ENCODE results near the gene TRIOBP. TPM values are rescaled to one million over a fixed set of nuclear protein-coding genes. Genes with fewer than 3 reads are reported as not detected.
A peak's percentile ranks its signal among the peaks of the same experiment; 100 is the strongest.

The TRIOBP gene
- total and polyA plus RNA-seq, 7 donors: 19.1 to 42.7 (median 24.6) TPM

- ATAC-seq: no peak
- peak overlapping the region; percentile 79 for H3K4me3 ChIP-seq
- intact Hi-C loops (cut with DNase I): no loop called here
- H3K27me3 ChIP-seq (ENCODE audit: insufficient read depth in 3 of 3, low read length in 2 of 3): no peaks in the 10 kb centered on the region
- whole genome bisulfite sequencing, 3 donors: 20 to 27% (median 20%) methylated on average over 14 to 16 of the region's 16 CpGs
- H3K9me3 ChIP-seq: no peaks in the 10 kb centered on the region
- peaks cover 43% of the 10 kb centered on the region for H3K4me1 ChIP-seq
- H3K27ac ChIP-seq: peak overlapping the region; percentile 82
- TF ChIP-seq, protein P1, sequence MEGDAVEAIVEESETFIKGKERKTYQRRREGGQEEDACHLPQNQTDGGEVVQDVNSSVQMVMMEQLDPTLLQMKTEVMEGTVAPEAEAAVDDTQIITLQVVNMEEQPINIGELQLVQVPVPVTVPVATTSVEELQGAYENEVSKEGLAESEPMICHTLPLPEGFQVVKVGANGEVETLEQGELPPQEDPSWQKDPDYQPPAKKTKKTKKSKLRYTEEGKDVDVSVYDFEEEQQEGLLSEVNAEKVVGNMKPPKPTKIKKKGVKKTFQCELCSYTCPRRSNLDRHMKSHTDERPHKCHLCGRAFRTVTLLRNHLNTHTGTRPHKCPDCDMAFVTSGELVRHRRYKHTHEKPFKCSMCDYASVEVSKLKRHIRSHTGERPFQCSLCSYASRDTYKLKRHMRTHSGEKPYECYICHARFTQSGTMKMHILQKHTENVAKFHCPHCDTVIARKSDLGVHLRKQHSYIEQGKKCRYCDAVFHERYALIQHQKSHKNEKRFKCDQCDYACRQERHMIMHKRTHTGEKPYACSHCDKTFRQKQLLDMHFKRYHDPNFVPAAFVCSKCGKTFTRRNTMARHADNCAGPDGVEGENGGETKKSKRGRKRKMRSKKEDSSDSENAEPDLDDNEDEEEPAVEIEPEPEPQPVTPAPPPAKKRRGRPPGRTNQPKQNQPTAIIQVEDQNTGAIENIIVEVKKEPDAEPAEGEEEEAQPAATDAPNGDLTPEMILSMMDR (IDR thresholded peaks at IDR 0.05): no peak
- H3K36me3 ChIP-seq (ENCODE audit: insufficient read depth in 1 of 2, low read depth in 1 of 2): no peaks in the 10 kb centered on the region
- DNase-seq: peak in 1 of 2 donors; percentile 56
Observed at GRCh38 chr22:37747080-37747714, 50.3 kb downstream of the TRIOBP start.

- 59 to 66% (median 64%) methylated on average over 8 of the region's 8 CpGs for WGBS, 3 donors
- H3K9me3 ChIP-seq: no peaks in the 10 kb centered on the region
- peak overlapping the region; percentile 82 for H3K27ac ChIP-seq
- ATAC-seq (no peak), DNase-seq (no peak)
- intact Hi-C loops (cut with DNase I): no loop called here
- H3K4me3 ChIP-seq: peak overlapping the region; percentile 79
- peaks cover 48% of the 10 kb centered on the region for H3K4me1 ChIP-seq
- H3K27me3 ChIP-seq (ENCODE audit: insufficient read depth in 3 of 3, low read length in 2 of 3): no peaks in the 10 kb centered on the region
- no peaks in the 10 kb centered on the region for H3K36me3 ChIP-seq (ENCODE audit: insufficient read depth in 1 of 2, low read depth in 1 of 2)
- TF ChIP-seq, protein P1 (IDR thresholded peaks at IDR 0.05): no peak
Observed at GRCh38 chr22:37747715-37748100, 50.9 kb downstream of the TRIOBP start.

GRCh38 chr22:37748659-37749058 is 51.8 kb downstream of the TRIOBP start:
- Histone ChIP-seq H3K4me3 (peak overlapping the region; percentile 79), H3K27ac (no peak overlapping the region), H3K9me3 (no peaks in the 10 kb centered on the region), H3K27me3 (ENCODE audit: insufficient read depth in 3 of 3, low read length in 2 of 3) (no peaks in the 10 kb centered on the region), H3K36me3 (ENCODE audit: insufficient read depth in 1 of 2, low read depth in 1 of 2) (no peaks in the 10 kb centered on the region), H3K4me1 (peaks cover 53% of the 10 kb centered on the region)
- TF ChIP-seq, protein P1 (IDR thresholded peaks at IDR 0.05): no peak
- WGBS, 3 donors: 77 to 81% (median 78%) methylated on average over 8 of the region's 8 CpGs
- DNase-seq (no peak), ATAC-seq (no peak)
- intact Hi-C loops (cut with DNase I): no loop called here

DNA sequence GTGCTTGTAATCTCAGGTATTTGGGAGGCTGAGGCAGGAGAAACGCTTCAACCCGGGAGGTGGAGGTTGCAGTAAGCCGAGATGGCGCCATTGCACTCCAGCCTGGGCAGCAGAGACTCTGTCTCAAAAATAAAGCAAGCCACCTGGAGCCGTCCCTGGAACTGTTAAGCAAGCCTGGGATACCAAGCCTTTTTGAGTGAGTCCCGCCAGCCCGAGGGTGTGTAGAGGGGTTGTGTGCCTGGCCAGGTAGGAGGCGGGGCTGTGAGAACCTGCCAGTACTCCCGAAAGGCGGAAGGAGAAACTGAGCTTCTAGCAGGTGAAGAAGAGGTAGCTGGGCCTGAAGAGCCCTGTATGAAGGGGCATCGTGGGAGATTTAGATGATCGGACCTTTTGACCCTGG is 52.4 kb downstream of the TRIOBP start:
- ATAC-seq (no peak), DNase-seq (no peak)
- WGBS, 3 donors: 78 to 85% (median 83%) methylated on average over 12 of the region's 12 CpGs
- H3K27ac ChIP-seq: peak overlapping the region; percentile 78
- peaks cover 53% of the 10 kb centered on the region for H3K4me1 ChIP-seq
- no peak overlapping the region for H3K4me3 ChIP-seq
- TF ChIP-seq, protein P1 (IDR thresholded peaks at IDR 0.05): no peak
- H3K36me3 ChIP-seq (ENCODE audit: insufficient read depth in 1 of 2, low read depth in 1 of 2): peaks cover 0 to 1% of the 10 kb centered on the region in 2 donors
- H3K27me3 ChIP-seq (ENCODE audit: insufficient read depth in 3 of 3, low read length in 2 of 3): no peaks in the 10 kb centered on the region
- H3K9me3 ChIP-seq: no peaks in the 10 kb centered on the region
- intact Hi-C loops (cut with DNase I): no loop called here
